CD4-positive, alpha-beta T cell (primary cell): ENCODE results near the gene LEFTY1. TPM values are rescaled to one million over a fixed set of nuclear protein-coding genes. Genes with fewer than 3 reads are reported as not detected.
A peak's percentile ranks its signal among the peaks of the same experiment; 100 is the strongest.

Experiments
- ATAC-seq: fragments of 200-7000 bp; cut with Tn5 transposase; one replicate; pipeline ENCODE4 v1.10.0; 2022; ENCODE audit warnings: mild to moderate bottlenecking; ENCODE audit not compliant: poor library complexity
- CTCF ChIA-PET: fragments of 350-600 bp; sonication (Branson Sonifier 250); formaldehyde crosslinking; loops from one replicate; lab custom pipeline; 2021; ENCODE audit warnings: antibody characterized with exemption, inconsistent platforms; lab: Charles Lee
- POLR2A ChIA-PET: fragments of 350-600 bp; sonication (Branson Sonifier 250); formaldehyde crosslinking; loops from one replicate; lab custom pipeline; 2021; ENCODE audit warnings: antibody characterized with exemption, inconsistent platforms; lab: Charles Lee
- DNase-seq, 14 experiments: peaks; one replicate each; pipeline ENCODE4 v3.0.0-alpha.2; 2013 to 2020; ENCODE audit warnings: mixed read lengths in 2 of 14
- H3K27ac ChIP-seq, 2 donors: one replicate each; pipeline versions ENCODE4 v1.5.1 to v1.7.0; 2013; ENCODE audit warnings: low read length in 2 of 2, low read depth in 1 of 2, mild to moderate bottlenecking in 1 of 2
- H3K27me3 ChIP-seq, 2 experiments: 1 replicate in 1 of 2; 2 replicates in 1 of 2; pipeline versions ENCODE4 v1.6.1 to v1.7.0; 2013; ENCODE audit warnings: low read length in 2 of 2, control low read depth in 1 of 2, mild to moderate bottlenecking in 1 of 2, moderate library complexity in 1 of 2; ENCODE audit not compliant: insufficient read depth in 2 of 2, control insufficient read depth in 1 of 2
- H3K36me3 ChIP-seq: one replicate; pipeline ENCODE4 v1.6.1; 2013; ENCODE audit warnings: low read length, control low read depth; ENCODE audit not compliant: insufficient read depth
- H3K4me1 ChIP-seq: one replicate; pipeline ENCODE4 v1.6.1; 2013; ENCODE audit warnings: low read length, control low read depth; ENCODE audit not compliant: insufficient read depth
- H3K4me3 ChIP-seq: one replicate; pipeline ENCODE4 v1.5.1; 2013; ENCODE audit warnings: mild to moderate bottlenecking, low read length, moderate library complexity
- H3K9me3 ChIP-seq, 2 experiments: 1 replicate in 1 of 2; 2 replicates in 1 of 2; pipeline versions ENCODE4 v1.6.1 to v1.7.0; 2013; ENCODE audit warnings: low read length in 2 of 2, mild to moderate bottlenecking in 2 of 2, control low read depth in 1 of 2, moderate library complexity in 1 of 2; ENCODE audit not compliant: control insufficient read depth in 1 of 2, insufficient read depth in 1 of 2
- H3K27ac Mint-ChIP-seq: one replicate; pipeline ENCODE4 v1.8.0; 2020; ENCODE audit warnings: mixed read lengths
- H3K27me3 Mint-ChIP-seq: one replicate; pipeline ENCODE4 v1.8.0; 2021; ENCODE audit warnings: mixed read lengths
- H3K36me3 Mint-ChIP-seq: one replicate; pipeline ENCODE4 v1.8.0; 2021; ENCODE audit warnings: low read depth, mixed read lengths
- H3K4me1 Mint-ChIP-seq: one replicate; pipeline ENCODE4 v1.8.0; 2021; ENCODE audit warnings: low read depth, mixed read lengths
- H3K4me3 Mint-ChIP-seq: one replicate; pipeline ENCODE4 v1.8.0; 2020; ENCODE audit warnings: mild to moderate bottlenecking, mixed read lengths
- H3K9me3 Mint-ChIP-seq: one replicate; pipeline ENCODE4 v1.8.0; 2020; ENCODE audit warnings: mixed read lengths
- intact Hi-C, 2 experiments: fragments of 100-400 bp; cut with DNase I in 1 of 2; cut with micrococcal nuclease in 1 of 2; formaldehyde crosslinking; loops; one replicate each; pipeline versions ENCODE4 v1.15.1 to v1.9.0; 2023 to 2025; cut with DNase I, micrococcal nuclease
- total RNA-seq, 174 experiments: library from RNA in 2 of 174; stranded (reverse) in 2 of 174; gene quantifications; one replicate each; pipeline ENCODE4 v1.2.3 and lab custom pipeline; 2021 to 2026
- TF ChIP-seq, protein P1 (sequence below): fragments of 200-600 bp; IDR thresholded peaks from one replicate; pipeline ENCODE4 v1.8.0; 2022; ENCODE audit warnings: antibody characterized with exemption, mild to moderate bottlenecking

The LEFTY1 gene
- total RNA-seq, 2 experiments from 2014 or later: not detected

DNA sequence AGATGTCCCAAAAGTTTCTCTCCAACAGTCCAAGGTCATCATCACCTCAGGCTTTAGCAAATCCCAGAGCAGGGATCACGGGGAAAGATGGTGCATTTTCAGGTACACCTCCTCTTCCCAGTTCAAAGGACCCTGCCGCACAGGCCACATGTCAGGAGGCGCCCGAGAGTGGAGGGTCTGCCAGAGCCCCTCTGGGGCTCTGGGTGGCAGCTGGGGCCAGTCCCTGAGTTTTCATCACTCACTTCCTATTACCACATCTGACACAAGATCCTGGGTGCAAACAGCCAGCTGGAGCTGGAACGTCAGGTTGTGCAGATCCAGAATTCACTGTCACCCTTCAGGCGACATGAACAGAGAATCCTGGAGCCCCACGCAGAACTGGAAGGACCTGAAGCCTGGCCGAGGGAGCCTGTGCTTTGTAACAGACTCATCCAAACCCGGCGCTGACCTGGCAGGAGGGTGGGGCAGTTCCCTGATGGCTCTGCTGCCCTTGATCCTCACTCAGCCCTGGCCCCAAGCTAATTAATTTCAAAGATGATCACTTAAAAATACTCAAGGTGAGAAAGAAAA is 15.6 kb downstream of the LEFTY1 start:
- intact Hi-C loops: no loop called here
- Mint-ChIP-seq H3K27ac (peak overlapping the region; percentile 70), H3K4me1 (peaks cover 73% of the 10 kb centered on the region), H3K36me3 (peaks cover 93% of the 10 kb centered on the region), H3K27me3 (no peaks in the 10 kb centered on the region), H3K9me3 (no peaks in the 10 kb centered on the region), H3K4me3 (no peak overlapping the region)
- no peak for DNase-seq
- Histone ChIP-seq H3K4me1 (peaks cover 79% of the 10 kb centered on the region), H3K36me3 (peaks cover 95% of the 10 kb centered on the region), H3K9me3 (no peaks in the 10 kb centered on the region), H3K27me3 (no peaks in the 10 kb centered on the region), H3K27ac (no peak overlapping the region), H3K4me3 (no peak overlapping the region)
- POLR2A ChIA-PET: interaction anchor here (0.8 to 13.0 kb wide), 4 partner anchors 9 to 189 kb away, joined by 3 to 427 read pairs (median 3); partner anchors contain the start of genes H3-3A and TMEM63A
- TF ChIP-seq, protein P1, sequence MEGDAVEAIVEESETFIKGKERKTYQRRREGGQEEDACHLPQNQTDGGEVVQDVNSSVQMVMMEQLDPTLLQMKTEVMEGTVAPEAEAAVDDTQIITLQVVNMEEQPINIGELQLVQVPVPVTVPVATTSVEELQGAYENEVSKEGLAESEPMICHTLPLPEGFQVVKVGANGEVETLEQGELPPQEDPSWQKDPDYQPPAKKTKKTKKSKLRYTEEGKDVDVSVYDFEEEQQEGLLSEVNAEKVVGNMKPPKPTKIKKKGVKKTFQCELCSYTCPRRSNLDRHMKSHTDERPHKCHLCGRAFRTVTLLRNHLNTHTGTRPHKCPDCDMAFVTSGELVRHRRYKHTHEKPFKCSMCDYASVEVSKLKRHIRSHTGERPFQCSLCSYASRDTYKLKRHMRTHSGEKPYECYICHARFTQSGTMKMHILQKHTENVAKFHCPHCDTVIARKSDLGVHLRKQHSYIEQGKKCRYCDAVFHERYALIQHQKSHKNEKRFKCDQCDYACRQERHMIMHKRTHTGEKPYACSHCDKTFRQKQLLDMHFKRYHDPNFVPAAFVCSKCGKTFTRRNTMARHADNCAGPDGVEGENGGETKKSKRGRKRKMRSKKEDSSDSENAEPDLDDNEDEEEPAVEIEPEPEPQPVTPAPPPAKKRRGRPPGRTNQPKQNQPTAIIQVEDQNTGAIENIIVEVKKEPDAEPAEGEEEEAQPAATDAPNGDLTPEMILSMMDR: no peak
- CTCF ChIA-PET: interaction anchor here (1.4 kb wide), 1 partner anchor 9 kb away, joined by 5 read pairs; the partner anchor contains the start of gene TMEM63A
- ATAC-seq: no peak

GRCh38 chr1:225872075-225872430 is 16.9 kb downstream of the LEFTY1 start:
- H3K9me3 ChIP-seq: no peaks in the 10 kb centered on the region
- H3K36me3 ChIP-seq: peaks cover 94% of the 10 kb centered on the region
- peaks cover 92% of the 10 kb centered on the region for H3K36me3 Mint-ChIP-seq
- H3K4me1 Mint-ChIP-seq: peaks cover 72% of the 10 kb centered on the region
- no peaks in the 10 kb centered on the region for H3K27me3 ChIP-seq
- ChIA-PET CTCF (interaction anchor here (0.8 to 1.6 kb wide), 2 partner anchors 11 to 20 kb away, joined by 3 to 5 read pairs; partner anchors contain the start of gene TMEM63A), POLR2A (interaction anchor here (1.6 to 3.8 kb wide), 3 partner anchors 10 to 190 kb away, joined by 3 to 23 read pairs (median 22); partner anchors contain the start of genes H3-3A and TMEM63A)
- no peaks in the 10 kb centered on the region for H3K27me3 Mint-ChIP-seq
- H3K4me1 ChIP-seq: peaks cover 78% of the 10 kb centered on the region
- ATAC-seq (no peak), DNase-seq (no peak)
- H3K4me3 ChIP-seq: no peak overlapping the region
- no peak overlapping the region for H3K4me3 Mint-ChIP-seq
- H3K27ac ChIP-seq: no peak overlapping the region
- peak overlapping the region; percentile 69 for H3K27ac Mint-ChIP-seq
- no peaks in the 10 kb centered on the region for H3K9me3 Mint-ChIP-seq
- intact Hi-C loops: no loop called here
- TF ChIP-seq, protein P1: no peak

- TF ChIP-seq, protein P1: no peak
- H3K27ac Mint-ChIP-seq: peak overlapping the region; percentile 69
- intact Hi-C loops: no loop called here
- ChIA-PET POLR2A (interaction anchor here (1.9 to 3.8 kb wide), 3 partner anchors 11 to 94 kb away, joined by 10 to 23 read pairs (median 22); partner anchors contain the start of genes SRP9 and TMEM63A), CTCF (interaction anchor here (0.8 to 1.6 kb wide), 2 partner anchors 11 to 20 kb away, joined by 3 to 5 read pairs; partner anchors contain the start of gene TMEM63A)
- H3K4me1 Mint-ChIP-seq: peaks cover 73% of the 10 kb centered on the region
- H3K36me3 Mint-ChIP-seq: peaks cover 92% of the 10 kb centered on the region
- H3K27ac ChIP-seq: peak overlapping the region in 1 of 2 donors; percentile 2
- no peaks in the 10 kb centered on the region for H3K27me3 ChIP-seq
- DNase-seq (peak in 1 of 14 experiments; percentile 40), ATAC-seq (no peak)
- H3K9me3 Mint-ChIP-seq: no peaks in the 10 kb centered on the region
- no peak overlapping the region for H3K4me3 Mint-ChIP-seq
- peaks cover 78% of the 10 kb centered on the region for H3K4me1 ChIP-seq
- peaks cover 94% of the 10 kb centered on the region for H3K36me3 ChIP-seq
- H3K27me3 Mint-ChIP-seq: no peaks in the 10 kb centered on the region
- no peaks in the 10 kb centered on the region for H3K9me3 ChIP-seq
- H3K4me3 ChIP-seq: no peak overlapping the region
These were observed 17.4 kb downstream of the LEFTY1 start for GRCh38 chr1:225871359-225872074.
